BE2C (cell line): Measurements from ENCODE around the gene PLXDC2.

Experiments used
- DNase-seq: peaks from one replicate; pipeline ENCODE4 v3.0.0-alpha.2; 2020
- H3K27me3 ChIP-seq: fragments of 250-450 bp; sonication (Bioruptor Pico); 2 replicates; pipeline ENCODE4 v1.5.1; 2020; ENCODE audit warnings: mild to moderate bottlenecking
- H3K36me3 ChIP-seq: fragments of 250-450 bp; sonication (Bioruptor Pico); 2 replicates; pipeline ENCODE4 v1.5.1; 2020; ENCODE audit warnings: mild to moderate bottlenecking
- H3K4me1 ChIP-seq: fragments of 250-450 bp; sonication (Bioruptor Pico); 2 replicates; pipeline ENCODE4 v1.5.1; 2020
- H3K4me3 ChIP-seq: 2 replicates; pipeline ENCODE4 v1.5.1; 2011; ENCODE audit warnings: low read depth, low read length
- H3K9me3 ChIP-seq: fragments of 250-450 bp; sonication (Bioruptor Pico); 2 replicates; pipeline ENCODE4 v1.5.1; 2020
- CTCF ChIP-seq: IDR thresholded peaks from 2 replicates; pipeline ENCODE4 v1.5.1; 2012; ENCODE audit warnings: mild to moderate bottlenecking, low read depth, low read length

The PLXDC2 gene

GRCh38 chr10:19983880-19984565 is 167.8 kb downstream of the PLXDC2 start:
- Histone ChIP-seq H3K4me3 (no peak overlapping the region), H3K9me3 (no peaks in the 10 kb centered on the region), H3K27me3 (no peaks in the 10 kb centered on the region), H3K36me3 (no peaks in the 10 kb centered on the region), H3K4me1 (no peaks in the 10 kb centered on the region)
- no peak for DNase-seq
- TF ChIP-seq CTCF = no peak

- Histone ChIP-seq H3K36me3 (no peaks in the 10 kb centered on the region), H3K4me3 (no peak overlapping the region), H3K27me3 (no peaks in the 10 kb centered on the region), H3K9me3 (no peaks in the 10 kb centered on the region), H3K4me1 (no peaks in the 10 kb centered on the region)
- TF ChIP-seq CTCF = no peak
- no peak for DNase-seq
Measured at GRCh38 chr10:19985745-19986144, 169.5 kb downstream of the PLXDC2 start.

GRCh38 chr10:19986591-19986990 is 170.4 kb downstream of the PLXDC2 start:
- Histone ChIP-seq H3K4me3 (no peak overlapping the region), H3K36me3 (no peaks in the 10 kb centered on the region), H3K27me3 (no peaks in the 10 kb centered on the region), H3K4me1 (no peaks in the 10 kb centered on the region), H3K9me3 (no peaks in the 10 kb centered on the region)
- DNase-seq = no peak
- TF ChIP-seq CTCF = no peak

GRCh38 chr10:19987931-19988330 is 171.7 kb downstream of the PLXDC2 start:
- Histone ChIP-seq H3K27me3 (no peaks in the 10 kb centered on the region), H3K4me3 (no peak overlapping the region), H3K4me1 (no peaks in the 10 kb centered on the region), H3K9me3 (no peaks in the 10 kb centered on the region), H3K36me3 (no peaks in the 10 kb centered on the region)
- no peak for DNase-seq
- TF ChIP-seq CTCF = no peak

GRCh38 chr10:19993714-19994315 is 177.6 kb downstream of the PLXDC2 start:
- no peak for DNase-seq
- no peaks in the 10 kb centered on the region for H3K36me3 ChIP-seq
- no peak overlapping the region for H3K4me3 ChIP-seq
- H3K9me3 ChIP-seq = no peaks in the 10 kb centered on the region
- no peaks in the 10 kb centered on the region for H3K27me3 ChIP-seq
- no peak for TF ChIP-seq CTCF
- no peaks in the 10 kb centered on the region for H3K4me1 ChIP-seq

GRCh38 chr10:19998482-19998881 is 182.2 kb downstream of the PLXDC2 start:
- TF ChIP-seq CTCF = no peak
- H3K27me3 ChIP-seq = no peaks in the 10 kb centered on the region
- no peaks in the 10 kb centered on the region for H3K36me3 ChIP-seq
- H3K4me3 ChIP-seq = no peak overlapping the region
- H3K4me1 ChIP-seq = no peaks in the 10 kb centered on the region
- no peaks in the 10 kb centered on the region for H3K9me3 ChIP-seq
- no peak for DNase-seq
